ENCODE measurements around the gene TTC33.

Gene TTC33

GRCh38 chr5:40485021-40485998 is 270.5 kb downstream of the TTC33 start:
- TF ChIP-seq CTCF (IDR thresholded peaks at IDR 0.05; ENCODE audit: low read depth, low read length), result no peak
- H3K4me3 ChIP-seq (ENCODE audit: low read depth, low read length), result no peak overlapping the region

- TF ChIP-seq CTCF (IDR thresholded peaks at IDR 0.05; ENCODE audit: low read depth, low read length), result no peak
- H3K4me3 ChIP-seq (ENCODE audit: low read depth, low read length), result no peak overlapping the region
These were observed 271.3 kb downstream of the TTC33 start for GRCh38 chr5:40484495-40484894.

- H3K4me3 ChIP-seq (ENCODE audit: low read depth, low read length), result no peak overlapping the region
- no peak for TF ChIP-seq CTCF (IDR thresholded peaks at IDR 0.05; ENCODE audit: low read depth, low read length)
These were observed 272.4 kb downstream of the TTC33 start for GRCh38 chr5:40483316-40483715.

GRCh38 chr5:40481241-40481640 is 274.5 kb downstream of the TTC33 start:
- no peak for TF ChIP-seq CTCF (IDR thresholded peaks at IDR 0.05; ENCODE audit: low read depth, low read length)
- no peak overlapping the region for H3K4me3 ChIP-seq (ENCODE audit: low read depth, low read length)

- no peak for TF ChIP-seq CTCF (IDR thresholded peaks at IDR 0.05; ENCODE audit: low read depth, low read length)
- no peak overlapping the region for H3K4me3 ChIP-seq (ENCODE audit: low read depth, low read length)
These were observed 275.4 kb downstream of the TTC33 start for GRCh38 chr5:40480392-40480791.

- no peak for TF ChIP-seq CTCF (IDR thresholded peaks at IDR 0.05; ENCODE audit: low read depth, low read length)
- H3K4me3 ChIP-seq (ENCODE audit: low read depth, low read length), result no peak overlapping the region
These were observed 275.8 kb downstream of the TTC33 start for GRCh38 chr5:40479939-40480338.

- TF ChIP-seq CTCF (IDR thresholded peaks at IDR 0.05; ENCODE audit: low read depth, low read length), result no peak
- H3K4me3 ChIP-seq (ENCODE audit: low read depth, low read length), result no peak overlapping the region
These were observed 277.0 kb downstream of the TTC33 start for GRCh38 chr5:40478766-40479165.
